Fibroblast of skin of scalp (primary cell): Measurements from ENCODE around the gene KCNB1.

Source experiments
- DNase-seq: peaks from one replicate; pipeline ENCODE4 v3.0.0-alpha.2; 2013

The KCNB1 gene

GRCh38 chr20:49497398-49497669, 14.9 kb upstream of the KCNB1 start:
- DNase-seq = no peak

GRCh38 chr20:49496553-49497397, 14.3 kb upstream of the KCNB1 start:
- DNase-seq = no peak

GRCh38 chr20:49496043-49496442, 13.6 kb upstream of the KCNB1 start:
- no peak for DNase-seq

DNA sequence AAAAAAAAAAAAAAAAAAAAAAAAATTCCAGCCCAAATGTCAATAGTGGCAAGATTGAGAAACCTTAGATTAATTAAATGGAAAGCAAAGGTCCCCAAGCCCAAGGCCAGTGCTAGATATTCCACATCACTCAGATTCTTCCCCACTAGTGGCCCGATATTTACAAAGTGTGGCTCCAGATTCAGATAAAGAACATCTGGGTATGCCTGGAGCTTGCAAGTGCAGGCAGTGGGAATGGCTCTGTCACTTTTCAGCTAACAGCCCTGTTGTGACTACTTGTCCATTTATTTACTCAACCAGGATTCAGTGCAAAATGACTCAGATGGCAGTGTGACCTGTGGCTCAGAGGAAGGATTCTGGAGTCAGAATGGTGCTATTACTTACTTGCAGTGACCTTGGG, 8.2 kb upstream of the KCNB1 start:
- no peak for DNase-seq

DNA sequence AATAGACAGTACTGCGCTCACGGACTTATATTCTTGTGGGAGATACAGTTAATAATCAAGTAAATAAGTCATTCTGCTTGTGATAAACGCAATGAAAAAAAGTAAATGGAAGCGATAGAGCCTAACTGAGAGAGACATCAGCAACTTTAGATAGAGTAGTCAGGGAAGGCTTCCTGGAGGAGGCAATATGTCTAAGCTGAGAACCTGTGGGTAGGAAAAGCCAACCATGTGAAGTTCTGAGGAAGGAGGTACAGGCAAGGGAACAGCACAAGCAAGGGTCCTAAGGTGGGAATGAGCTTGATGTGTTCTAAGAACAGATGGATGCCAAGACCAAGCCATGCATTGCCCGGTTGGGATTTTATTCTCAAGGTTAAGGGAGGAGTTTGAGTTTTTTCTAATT, 7.2 kb upstream of the KCNB1 start:
- no peak for DNase-seq

DNA sequence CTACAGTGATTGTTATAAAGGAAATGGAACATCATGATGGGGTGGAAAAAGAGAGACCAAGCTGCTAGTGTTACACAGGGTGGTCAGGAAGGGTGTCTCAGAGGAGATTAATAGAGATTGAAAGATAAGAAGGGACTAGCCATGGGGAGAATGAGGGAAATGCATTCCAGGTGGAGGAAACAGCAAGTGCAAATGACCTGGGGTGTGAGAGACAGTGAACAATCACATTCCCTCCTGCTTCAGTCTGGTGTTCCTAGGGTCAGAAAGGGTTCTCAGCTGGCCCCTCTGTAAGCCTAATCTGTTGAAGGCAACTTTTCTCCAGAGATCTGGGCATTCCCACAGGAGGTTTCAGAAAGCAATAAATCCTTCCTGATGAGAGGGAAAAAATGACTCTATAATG, 3.6 kb upstream of the KCNB1 start:
- DNase-seq = no peak

DNA sequence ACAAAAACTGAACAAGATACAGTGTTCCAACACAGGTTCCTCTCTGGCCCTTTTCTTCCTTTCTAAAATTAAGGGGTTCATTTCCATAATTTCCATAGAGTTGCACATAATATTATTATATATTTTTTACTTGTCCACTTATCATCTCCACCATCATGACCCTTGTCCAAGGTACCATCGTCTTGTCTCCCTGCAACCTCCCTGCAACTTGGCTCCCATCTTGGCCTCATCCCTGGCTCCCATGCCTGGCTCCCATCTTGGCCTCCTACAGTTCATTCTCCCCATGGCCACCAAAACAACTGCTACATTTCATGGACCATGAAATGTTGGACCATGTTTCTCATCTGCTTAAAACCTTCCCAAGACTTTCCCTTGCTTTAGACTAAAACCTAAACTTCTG, 3.1 kb upstream of the KCNB1 start:
- DNase-seq = no peak

DNA sequence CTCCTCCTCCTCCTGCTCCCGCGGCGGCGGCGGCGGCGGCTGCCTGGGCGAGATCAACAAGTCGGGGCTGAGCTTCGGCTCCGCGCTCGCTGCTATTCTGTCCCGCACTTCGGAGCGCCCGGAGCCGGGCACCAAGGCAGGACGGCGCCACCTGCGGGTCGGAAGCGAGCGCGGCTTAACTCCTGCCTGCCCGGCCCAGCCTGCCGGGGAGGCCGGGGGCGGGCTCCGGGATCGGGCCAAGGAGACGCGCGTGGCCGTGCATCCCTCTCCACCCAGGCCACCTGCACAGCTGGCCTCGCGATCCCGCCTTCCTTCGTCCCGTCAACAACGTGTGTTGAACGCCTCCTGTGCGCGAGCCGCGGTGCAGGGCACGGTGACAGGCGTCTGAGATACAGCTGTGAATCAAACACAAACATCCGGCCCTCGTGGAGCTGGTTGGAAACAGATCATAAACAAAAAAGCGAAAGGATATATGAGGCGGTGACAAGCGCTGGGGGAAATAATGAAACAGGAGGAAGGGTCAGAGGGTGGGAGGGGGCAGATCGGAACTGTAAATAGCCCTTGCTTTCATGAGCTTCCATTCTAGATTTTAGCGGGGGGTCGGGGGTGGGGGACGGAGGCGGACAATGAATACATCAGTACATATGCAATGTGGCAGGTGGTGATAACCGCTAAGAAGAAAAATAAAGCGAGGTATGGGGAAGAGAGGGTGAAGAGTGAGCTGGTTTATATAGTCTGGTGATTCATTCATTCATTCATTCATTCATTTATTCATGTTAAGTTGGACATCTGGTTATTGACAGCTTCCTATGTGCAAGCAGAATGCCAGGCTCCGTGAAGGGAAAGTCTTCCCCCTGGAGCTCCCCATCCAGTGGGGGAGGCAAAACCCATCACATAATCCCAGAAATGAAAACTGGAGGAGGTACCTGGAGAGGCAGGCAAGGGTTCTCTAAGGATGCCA, 2.0 kb upstream of the KCNB1 start:
- peak; percentile 77 for DNase-seq

DNA sequence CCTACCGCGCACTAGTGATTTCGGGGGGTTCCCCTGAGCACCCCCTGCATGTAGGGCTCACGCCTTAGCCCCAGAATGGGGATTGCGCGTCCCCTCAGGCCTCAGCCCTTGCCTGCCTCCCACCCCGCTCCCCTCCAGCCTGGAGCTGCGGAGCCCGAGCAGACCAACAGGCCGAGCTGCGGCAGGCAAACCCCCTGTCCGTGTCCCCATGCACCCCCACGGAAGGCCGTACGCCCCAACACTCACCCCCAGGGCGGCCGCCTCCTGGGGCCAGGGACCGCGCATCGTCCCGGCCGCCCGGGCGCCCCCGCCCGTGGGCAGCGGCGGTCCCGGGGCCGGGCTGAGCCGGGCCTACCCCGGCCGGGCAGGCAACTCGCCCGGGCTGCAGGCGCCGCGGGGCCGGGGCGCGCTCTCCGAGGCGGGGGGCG, 1.2 kb upstream of the KCNB1 start:
- no peak for DNase-seq

DNA sequence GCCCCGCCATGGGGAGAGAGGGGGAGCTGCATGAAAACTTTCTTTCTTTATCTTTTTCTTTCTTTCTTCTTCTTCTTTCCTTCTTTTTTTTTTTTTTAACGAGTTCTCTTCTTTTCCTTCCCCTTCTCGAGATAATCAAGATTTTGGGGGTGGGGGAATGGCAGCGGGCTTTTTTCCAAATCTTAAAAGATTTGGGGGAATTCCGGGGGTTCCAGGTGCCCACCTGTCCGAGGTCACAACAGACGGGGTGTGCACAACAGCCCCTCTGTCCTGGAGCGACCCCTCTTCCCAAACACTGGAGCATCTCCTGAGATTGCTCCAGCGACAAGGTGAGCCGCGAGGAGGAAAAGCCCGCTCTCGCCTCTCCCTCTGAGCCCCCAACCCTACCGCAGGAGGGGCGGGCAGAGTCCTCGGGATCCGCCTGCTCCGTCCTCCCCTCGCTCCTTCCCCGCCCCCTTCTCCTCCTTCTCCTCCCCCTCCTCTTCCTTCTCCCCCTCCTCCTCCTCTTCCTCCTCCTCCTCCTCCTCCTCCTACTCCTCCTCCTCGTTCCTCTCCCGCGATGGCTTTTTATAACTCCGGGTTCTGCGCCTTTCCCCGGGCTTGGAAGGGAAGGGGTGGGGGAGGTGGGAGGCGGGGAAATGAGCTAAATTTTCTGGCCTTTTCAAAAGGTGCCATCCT, 689 bp upstream of the KCNB1 start:
- DNase-seq = no peak

DNA sequence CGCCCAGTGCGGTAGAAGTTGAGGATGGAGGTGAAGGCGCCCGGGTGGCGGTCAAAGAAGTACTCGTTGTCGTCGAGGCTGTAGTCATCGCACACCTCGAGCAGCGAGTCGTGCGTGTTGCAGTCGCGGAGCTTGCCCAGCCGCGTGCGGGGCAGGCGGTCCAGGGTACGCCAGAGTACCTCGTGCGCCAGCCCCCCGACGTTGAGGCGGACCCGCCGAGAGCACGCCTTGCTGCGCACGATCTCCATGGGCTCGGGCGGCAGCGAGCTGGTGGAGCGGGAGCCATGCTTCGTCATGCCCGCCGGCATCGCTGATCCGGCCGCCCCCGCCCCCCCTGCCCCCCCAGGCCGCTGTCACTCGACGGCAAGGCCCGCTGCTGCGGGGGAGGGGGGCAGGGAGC, 295 bp downstream of the KCNB1 start:
- no peak for DNase-seq

DNA sequence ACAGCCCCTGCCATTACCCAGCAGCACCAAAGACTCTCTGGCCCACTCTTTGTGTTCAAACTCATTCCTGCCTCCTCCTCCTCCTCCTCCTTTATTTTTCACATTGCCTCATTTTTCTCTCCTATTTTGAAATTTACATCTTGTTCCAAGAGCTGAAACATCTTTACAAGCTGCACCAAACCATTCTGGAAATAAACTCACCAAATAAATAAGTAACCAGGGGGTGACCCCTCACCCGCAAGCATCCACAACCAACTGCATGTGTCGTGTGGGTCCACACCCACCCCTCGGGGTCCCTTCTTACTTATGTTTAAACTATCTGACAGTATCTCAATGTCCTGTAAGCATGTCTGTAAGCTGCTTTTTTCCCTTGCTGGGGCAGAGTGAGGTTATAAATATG, 1.4 kb downstream of the KCNB1 start:
- no peak for DNase-seq

DNA sequence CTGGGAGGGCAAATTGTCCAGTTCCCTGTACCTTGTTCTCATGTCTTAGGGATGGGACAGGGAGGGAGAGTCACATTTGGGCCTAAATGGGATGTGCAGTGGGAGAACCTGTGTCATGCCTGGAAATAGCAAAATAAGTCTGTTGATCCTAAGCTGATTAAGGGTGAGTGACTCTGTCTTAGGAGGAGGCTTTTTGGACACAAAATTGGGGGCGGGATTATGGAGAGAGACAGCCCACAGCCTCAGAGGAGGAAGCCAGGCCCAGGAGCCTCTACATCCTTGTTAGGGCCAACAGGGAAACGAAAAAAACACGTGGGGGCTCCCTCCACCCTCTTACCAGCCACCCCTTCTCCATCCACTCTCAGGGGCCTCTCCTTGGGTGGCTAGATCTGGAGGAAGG, 2.2 kb downstream of the KCNB1 start:
- no peak for DNase-seq

GRCh38 chr20:49479785-49480184, 2.7 kb downstream of the KCNB1 start:
- DNase-seq = no peak

GRCh38 chr20:49478754-49479689, 3.4 kb downstream of the KCNB1 start:
- no peak for DNase-seq

DNA sequence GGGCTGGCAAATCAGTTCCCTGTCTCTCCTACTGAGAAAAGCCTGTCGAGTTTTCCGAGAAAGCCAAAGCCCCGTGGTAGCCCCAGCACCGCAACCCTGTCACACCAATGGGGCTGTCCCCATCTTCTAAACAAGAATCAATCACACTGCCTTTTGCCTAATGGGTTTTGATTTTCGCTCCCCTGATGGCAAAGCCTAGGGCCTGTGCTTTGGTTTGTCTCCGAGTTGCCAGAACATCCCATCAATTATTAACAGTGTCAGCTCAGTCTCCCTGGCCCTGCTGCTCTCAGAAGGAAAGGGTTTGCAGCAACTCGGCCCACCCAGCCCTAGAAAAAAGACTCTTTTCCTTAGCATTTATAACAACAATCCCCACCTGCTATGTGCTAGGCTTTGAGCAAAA, 4.2 kb downstream of the KCNB1 start:
- no peak for DNase-seq

DNA sequence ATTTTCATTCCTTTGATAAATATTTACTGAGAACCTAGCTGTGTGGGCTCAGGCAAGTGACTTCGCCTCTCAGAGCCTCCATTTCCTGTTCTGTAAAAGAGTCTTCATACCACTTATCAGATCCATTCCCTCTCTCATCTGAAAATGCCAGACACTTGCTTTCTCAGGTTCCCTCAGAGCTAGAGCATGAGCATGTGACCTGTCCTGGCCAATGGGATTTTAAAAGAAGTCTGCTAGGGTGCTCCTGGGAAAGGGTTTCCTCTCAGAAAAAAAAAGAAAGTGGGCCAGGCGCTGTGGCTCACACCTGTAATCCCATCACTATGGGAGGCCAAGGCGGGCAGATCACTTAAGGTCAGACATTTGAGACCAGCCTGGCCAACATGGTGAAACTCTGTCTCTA, 5.3 kb downstream of the KCNB1 start:
- no peak for DNase-seq

- no peak for DNase-seq
Observed at GRCh38 chr20:49476016-49476355, 6.5 kb downstream of the KCNB1 start.

- DNase-seq = no peak
Observed at GRCh38 chr20:49475292-49476015, 7.0 kb downstream of the KCNB1 start.

DNA sequence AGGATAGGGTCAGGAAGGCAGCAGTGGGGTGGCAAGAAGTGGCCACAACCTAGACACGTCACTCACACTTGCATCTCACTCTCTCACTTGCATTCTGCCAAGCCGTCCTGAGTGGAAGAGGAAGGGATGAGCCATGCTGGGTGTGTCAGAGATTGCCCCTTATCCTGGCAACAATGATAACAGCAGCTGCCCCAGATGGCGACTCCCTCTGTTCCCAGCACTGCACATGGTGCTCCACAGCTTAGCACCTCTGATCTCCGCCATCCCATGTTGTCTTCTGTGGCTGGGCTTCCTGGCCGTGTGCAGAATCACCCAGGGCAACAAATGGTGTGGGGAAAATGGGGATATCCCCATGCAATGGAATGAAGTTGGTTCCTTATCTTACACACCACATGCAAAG, 11.1 kb downstream of the KCNB1 start:
- DNase-seq = no peak

DNA sequence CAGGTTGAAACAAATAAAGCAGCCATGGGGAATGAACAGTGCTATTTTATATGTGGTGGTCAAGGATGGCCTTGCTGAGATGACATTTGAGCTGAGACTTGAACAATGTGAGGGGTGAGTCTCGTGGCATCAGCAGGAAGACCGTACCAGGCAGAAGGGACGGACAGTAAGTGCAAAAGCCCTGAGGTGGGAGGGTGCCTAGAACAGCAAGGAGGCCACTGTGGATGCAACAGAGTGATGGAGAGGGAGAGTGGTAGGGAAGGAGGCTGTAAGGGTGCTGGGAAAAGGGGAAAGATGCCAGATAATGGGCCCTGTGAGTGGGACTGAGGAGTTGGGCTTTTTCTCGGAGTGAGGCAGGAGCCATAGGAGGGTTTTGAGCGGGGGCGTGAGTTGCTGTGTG, 11.5 kb downstream of the KCNB1 start:
- no peak for DNase-seq

DNA sequence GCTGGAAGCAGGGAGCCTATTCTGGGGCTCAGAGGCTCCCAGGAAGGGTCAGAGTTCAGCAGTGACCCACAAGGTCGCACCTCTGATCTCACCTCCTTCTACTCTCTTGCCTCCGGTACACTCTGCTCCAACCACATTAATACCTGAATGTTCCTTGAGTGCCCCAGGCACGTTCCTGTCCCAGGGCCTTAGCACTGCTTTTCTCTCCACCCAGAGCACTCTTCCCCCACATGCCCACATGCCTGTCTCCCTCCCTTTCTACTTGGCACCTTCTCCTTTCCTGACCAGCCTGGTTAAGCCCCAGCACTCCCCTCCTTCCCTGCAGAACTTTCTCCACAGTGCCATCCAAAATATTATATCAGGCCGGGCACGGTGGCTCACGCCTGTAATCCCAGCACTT, 13.4 kb downstream of the KCNB1 start:
- no peak for DNase-seq
